Hematopoietic multipotent progenitor cell treated with erythropoietin and hydrocortisone succinate and interleukin-3 and kit ligand, for 17 days (in vitro differentiated cells): ENCODE results near the gene IST1.
"Not testable (repeated sequence)": the region's sequence is repeated elsewhere in the genome, so short reads cannot be mapped to it uniquely, and the experiment has no call there.

Experiments
- DNase-seq: peaks from one replicate; pipeline ENCODE4 v3.0.0-alpha.2; 2015; ENCODE audit warnings: low spot score

Gene IST1

DNA sequence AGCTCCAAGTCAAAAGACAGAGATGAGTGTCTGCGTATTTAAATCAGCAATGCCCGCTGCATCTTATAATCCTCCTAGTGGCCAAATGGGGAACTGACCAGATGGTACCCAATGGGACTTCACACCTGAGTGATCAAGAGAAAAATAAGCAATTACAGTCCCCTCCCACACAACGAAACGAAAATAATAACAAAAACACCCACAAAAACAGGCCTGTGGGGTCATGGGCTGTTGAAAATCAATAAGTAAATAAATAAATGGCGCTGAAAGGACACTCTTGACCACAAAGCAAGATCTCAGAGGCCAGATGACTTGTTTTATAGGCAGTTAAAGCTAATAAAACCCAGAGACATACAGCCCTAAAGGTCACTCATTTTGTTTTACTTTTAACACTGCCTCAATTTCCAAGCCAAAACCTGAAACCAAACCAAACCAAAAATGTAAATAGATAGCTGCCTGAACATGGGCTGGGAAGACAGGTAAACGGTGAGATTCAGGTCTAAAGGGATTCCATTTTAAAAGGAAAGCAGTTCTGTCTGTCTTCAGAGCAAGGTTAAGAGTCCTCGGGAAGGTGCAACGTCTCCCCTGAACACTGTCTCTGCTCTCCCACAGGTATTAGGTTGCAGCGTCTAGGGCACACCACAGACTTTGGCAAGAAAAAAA is 12.7 kb upstream of the IST1 start:
- DNase-seq: peak; percentile 86

- DNase-seq: peak; percentile 42
Observed at GRCh38 chr16:71883168-71883848, 12.0 kb upstream of the IST1 start.

DNA sequence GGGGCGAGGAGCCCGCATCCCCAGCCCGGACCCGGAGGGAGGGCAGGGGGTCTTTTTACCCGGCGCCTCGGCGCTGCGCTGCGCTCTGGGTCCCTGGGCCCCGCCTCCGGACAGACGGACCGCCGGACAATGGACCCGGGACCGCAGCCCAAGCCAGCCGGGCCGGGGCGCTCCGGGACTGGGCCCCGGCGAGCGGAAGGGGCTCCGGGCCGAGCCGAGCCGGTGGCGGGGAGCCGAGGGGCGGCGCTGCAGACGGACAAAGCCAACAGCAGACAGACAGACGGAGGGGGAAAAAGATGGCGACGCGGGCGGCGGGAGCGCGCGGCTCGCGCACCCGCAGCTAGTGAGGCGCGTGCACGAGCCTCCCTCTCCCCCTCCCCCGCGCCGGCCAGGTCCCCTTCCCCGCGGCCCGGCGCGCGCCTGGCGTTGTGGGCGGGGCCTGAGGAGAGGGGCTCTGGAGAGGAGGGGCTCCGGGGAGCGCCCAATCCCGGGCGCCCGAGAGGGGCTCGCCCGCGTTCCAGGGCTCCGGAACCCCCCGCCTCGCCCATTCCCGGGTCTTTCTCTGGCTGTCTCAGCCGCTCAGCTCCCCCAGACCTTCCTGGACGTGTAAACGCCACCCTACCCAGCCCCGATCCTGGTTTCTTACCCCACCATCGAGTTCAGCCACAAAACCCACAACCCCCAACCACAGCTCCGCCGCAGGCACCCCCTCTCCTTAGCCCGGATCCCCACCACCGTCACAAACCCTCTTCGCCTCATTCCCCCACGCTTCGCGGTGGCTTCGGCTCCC is 11.3 kb upstream of the IST1 start, which contains the start of gene ZNF821:
ZNF821 (minus strand) TSS at position 334 of the 790 bp plus-strand sequence. CDS start 4,236 bp downstream, outside the sequence.
- peak; percentile 46 for DNase-seq

- DNase-seq: no peak
Observed at GRCh38 chr16:71885261-71885650, 10.1 kb upstream of the IST1 start.

- DNase-seq: no peak
Observed at GRCh38 chr16:71889147-71889546, 6.2 kb upstream of the IST1 start.

DNA sequence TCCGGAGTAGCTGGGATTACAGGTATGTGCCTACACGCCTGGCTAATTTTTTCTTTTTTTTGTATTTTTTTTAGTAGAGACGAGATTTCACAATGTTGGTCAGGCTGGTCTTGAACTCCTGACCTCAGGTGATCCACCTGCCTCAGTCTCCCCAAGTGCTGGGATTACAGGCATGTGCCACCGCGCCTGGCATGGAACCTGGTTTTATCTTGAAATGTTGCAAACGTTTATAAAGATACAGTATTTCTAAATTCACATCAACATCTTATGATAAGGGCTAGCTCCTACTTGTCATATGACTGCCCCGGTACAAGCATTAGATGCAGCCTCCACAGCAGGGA is 1.5 kb upstream of the IST1 start:
- no peak for DNase-seq

GRCh38 chr16:71894229-71894920 is 956 bp upstream of the IST1 start:
- peak; percentile 62 for DNase-seq

DNA sequence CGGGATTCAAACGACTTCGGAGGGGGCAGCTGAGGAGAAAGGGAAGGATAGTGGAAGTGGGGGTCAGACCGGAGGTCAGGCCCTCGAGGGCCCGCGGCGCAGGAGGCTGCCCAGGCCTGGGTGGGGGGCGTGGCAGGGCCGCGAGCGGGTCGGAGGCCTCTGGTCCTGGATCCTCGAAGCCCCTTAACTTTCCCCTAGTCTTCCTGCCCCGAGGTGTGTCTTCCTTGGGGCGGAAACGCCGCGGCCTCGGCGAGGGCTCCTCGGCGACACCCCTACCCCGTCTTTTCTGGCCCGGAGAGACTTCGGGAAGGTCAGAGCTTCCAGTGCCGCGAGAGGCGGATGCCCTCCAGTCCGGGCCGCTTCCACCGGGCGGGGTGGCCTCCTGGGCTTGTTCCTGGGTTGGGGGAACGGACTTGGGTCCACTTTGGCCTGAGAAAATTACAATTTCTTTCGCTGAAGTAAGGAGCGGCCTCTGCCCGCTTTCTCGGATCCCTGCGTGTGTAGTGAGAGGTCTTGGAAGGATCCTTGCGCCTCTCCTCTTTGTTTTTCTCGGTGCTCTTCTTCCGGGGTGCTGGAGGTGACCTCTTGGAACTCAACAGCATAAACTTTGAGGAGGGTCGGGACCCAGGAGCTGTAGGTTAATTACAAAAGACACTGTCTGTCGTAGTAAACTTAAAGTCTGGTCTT is 491 bp downstream of the IST1 start:
- DNase-seq: peak; percentile 60

- no peak for DNase-seq
Observed at GRCh38 chr16:71896764-71897368, 1.5 kb downstream of the IST1 start.

DNA sequence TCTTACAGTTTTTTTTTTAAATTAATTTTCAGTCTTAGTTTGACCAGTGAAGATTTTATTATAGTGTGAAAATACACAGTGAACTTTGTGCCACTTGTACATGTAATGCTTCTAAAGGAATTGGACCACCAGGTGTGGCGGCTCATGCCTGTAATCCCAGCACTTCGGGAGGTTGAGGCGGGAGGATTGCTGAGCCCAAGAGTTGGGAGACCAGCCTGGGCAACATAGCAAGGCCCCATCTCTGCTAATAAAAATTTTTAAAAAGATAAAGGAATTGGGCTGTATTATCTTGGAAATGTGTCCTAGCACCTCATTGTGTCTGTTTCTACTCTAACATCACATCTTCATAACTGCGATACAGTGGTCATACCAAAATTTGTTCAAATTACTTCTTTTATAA is 3.8 kb downstream of the IST1 start:
- DNase-seq: no peak

- DNase-seq: no peak
Observed at GRCh38 chr16:71902656-71903365, 7.5 kb downstream of the IST1 start.

- DNase-seq: no peak
Observed at GRCh38 chr16:71903608-71904007, 8.3 kb downstream of the IST1 start.

- no peak for DNase-seq
Observed at GRCh38 chr16:71904239-71904638, 8.9 kb downstream of the IST1 start.

DNA sequence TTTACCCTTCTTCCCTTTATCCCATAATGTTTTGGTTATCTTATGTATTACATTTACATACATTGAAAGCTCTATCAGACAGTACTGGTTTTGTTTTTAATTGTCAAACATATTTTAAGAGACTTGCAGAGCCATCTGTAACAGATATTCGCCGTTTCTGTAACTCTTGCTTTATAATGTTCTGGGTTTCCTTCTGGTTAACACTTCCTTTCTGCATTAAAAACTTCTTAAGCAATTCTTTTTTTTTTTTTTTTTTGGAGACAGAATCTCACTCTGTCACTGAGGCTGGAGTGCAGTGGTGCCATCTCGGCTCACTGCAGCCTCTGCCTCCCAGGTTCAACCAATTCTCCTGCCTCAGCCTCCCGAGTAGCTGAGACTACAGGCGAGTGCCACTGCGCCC is 10.4 kb downstream of the IST1 start:
- not testable (repeated sequence) for DNase-seq

- no peak for DNase-seq
Observed at GRCh38 chr16:71911121-71911520, 15.8 kb downstream of the IST1 start.

DNA sequence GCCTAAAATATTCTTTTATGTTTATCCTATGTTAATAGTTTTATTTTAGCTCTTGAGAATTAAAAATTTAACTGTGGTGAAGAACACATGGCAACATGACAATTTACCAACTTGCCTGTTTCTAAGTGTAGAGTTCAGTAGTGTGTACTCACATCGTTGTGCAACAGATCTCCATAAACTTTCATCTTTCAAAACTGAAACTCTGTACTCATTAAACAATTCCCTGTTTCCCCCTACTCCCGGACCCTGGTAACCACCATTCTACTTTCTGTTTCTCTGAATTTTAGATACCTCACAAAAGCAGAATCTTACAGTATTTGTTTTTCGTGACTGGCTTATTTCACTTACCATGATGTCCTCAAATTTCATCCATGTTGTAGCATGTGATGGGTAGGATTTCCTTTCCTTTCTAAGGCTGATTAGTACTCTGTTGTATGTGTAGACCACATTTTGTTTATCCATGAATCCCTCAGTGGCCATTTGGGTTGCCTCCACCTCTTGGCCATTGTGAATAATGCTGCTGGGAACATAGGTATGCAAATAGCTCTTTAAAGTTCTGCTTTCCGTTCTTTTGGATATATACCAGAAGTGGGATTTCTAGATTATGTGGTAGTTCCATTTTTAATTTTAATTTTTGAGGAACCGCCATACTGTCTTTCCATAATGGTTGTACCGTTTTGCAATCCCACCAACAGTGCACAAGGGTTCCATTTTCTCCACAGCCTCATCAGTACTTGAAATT is 17.4 kb downstream of the IST1 start:
- no peak for DNase-seq

- no peak for DNase-seq
Observed at GRCh38 chr16:71914802-71915201, 19.5 kb downstream of the IST1 start.

- no peak for DNase-seq
Observed at GRCh38 chr16:71915350-71915749, 20.0 kb downstream of the IST1 start.

- DNase-seq: no peak
Observed at GRCh38 chr16:71916397-71916920, 21.1 kb downstream of the IST1 start.

DNA sequence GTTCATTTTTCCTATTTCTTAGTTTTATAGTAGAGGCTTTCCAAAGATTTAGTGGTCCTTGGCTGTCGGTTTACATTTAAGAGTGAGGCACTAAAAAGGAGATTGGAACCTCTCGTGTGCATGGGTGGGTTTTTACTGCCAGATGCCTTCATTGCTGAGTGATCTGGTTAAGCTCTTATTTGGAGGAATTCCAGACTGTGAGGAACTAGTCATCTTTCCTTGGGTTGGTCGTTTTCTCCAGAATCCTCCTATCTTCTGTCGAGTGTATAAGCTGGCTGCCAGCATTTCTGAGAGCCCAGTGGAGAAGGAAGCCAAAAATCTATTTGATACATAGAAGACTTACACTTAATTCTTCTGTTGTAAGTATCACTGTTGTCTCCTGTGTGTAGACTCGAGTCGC is 22.6 kb downstream of the IST1 start:
- no peak for DNase-seq
